H1 (cell line): ENCODE results near the gene SHISA9.

Source experiments
- CREB1 ChIP-seq: IDR thresholded peaks from 2 replicates; pipeline ENCODE4 v1.6.1; 2012; ENCODE audit warnings: inconsistent platforms
- GABPA ChIP-seq: IDR thresholded peaks from 2 replicates; pipeline ENCODE4 v1.6.1; 2011; ENCODE audit warnings: mild to moderate bottlenecking, low read length, moderate library complexity, borderline replicate concordance; ENCODE audit not compliant: insufficient read depth
- MAFK ChIP-seq: IDR thresholded peaks from 2 replicates; pipeline ENCODE4 v1.6.1; 2012; ENCODE audit warnings: low read depth, mild to moderate bottlenecking, improper control_type of control experiment, low read length

GRCh38 chr16:13158427-13158826 lies 257.0 kb downstream of the SHISA9 start:
- no peak for TF ChIP-seq GABPA
- TF ChIP-seq MAFK, result no peak
- TF ChIP-seq CREB1, result no peak
